ENCODE measurements around the gene ANKH.

GRCh38 chr5:14667290-14667689 is 204.3 kb downstream of the ANKH start:
- TF ChIP-seq CTCF (IDR thresholded peaks at IDR 0.05 in 8 of 11, conservative IDR thresholded peaks at IDR 0.05 in 3 of 11) (no peak), POLR2A (IDR thresholded peaks at IDR 0.05) (no peak), POLR2AphosphoS5 (IDR thresholded peaks at IDR 0.05) (no peak)
